NCI-H460 (cell line): ENCODE data around the gene ZNF626. TPM values are rescaled to one million over a fixed set of nuclear protein-coding genes. Genes with fewer than 3 reads are reported as not detected.
"Not testable (repeated sequence)": the region's sequence is repeated elsewhere in the genome, so short reads cannot be mapped to it uniquely, and the experiment has no call there.

ENCODE experiments used
- DNase-seq: peaks from one replicate; pipeline ENCODE4 v3.0.0-alpha.2; 2016; ENCODE audit warnings: low read depth; ENCODE audit errors: extremely low read depth
- polyA plus RNA-seq: library from polyadenylated mRNA; depleted of rRNA; stranded (reverse); fragments of >200 nt; gene quantifications from 2 replicates; pipeline ENCODE4 v1.2.3, GENCODE V29; 2014; cell fraction: nucleus; rRNA removed
- total RNA-seq: library from RNA; depleted of rRNA; stranded (reverse); fragments of >200 nt; shearing (Covaris generic); gene quantifications from 2 replicates; pipeline ENCODE4 v1.2.3, GENCODE V29; 2014; rRNA removed

The ZNF626 gene
- total RNA-seq: not detected in 2 replicates
- polyA plus RNA-seq: not detected in 2 replicates

DNA sequence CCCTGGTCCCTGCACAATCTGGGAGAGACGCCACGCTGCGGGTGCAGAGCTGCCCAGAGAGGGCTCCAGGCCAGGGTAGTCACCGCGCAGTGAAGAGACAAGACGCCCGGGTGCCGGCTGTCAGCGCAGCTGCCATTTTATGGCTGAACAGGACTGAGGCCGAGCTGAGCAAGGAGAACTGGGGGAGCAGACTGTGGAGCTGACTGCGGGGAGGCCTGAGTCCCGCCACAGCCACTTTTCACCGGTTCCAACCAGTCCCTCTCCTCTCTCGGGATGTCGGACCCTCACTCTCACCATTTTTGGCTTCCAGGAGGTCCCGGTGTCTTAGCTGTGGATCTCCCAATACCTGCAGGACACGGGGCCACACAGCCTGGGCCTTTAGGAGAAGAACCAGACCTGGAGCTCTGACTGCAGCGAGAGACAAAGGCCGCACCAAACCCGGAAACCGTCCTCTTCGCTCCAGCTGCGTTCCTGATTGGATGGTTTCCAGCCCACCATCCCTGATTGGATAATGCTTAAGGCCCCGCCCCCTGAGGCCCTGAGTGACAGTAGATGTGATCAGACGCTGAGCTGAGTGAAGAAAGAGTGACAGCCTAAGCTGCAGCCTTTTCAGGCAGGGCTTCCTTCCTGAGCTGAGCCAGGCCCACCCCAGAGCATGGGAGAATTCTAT, at the start of gene ZNF626:
Gene ZNF626 (minus strand): TSS at position 422 of the 670 bp plus-strand sequence. CDS start 125 bp downstream, at position 297.
- DNase-seq: no peak

DNA sequence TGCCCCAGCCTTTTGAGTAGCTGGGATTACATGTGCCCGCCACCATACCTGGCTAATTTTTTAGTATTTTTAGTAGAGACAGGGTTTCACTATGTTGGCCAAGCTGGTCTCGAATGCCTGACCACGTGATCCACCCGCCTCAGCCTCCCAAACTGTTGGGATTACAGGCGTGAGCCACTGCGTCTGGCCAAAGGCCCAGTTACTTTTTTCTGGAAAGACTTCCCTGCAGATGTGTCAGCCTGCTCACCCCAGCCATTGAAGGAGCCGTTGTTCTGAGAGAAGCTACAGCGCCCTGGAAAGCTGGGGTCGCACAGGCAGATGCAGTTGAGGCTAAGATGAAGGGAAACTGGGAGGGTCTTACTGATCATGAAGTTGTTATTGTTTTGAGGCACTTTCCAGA, 7.9 kb upstream of the ZNF626 start:
- no peak for DNase-seq

DNA sequence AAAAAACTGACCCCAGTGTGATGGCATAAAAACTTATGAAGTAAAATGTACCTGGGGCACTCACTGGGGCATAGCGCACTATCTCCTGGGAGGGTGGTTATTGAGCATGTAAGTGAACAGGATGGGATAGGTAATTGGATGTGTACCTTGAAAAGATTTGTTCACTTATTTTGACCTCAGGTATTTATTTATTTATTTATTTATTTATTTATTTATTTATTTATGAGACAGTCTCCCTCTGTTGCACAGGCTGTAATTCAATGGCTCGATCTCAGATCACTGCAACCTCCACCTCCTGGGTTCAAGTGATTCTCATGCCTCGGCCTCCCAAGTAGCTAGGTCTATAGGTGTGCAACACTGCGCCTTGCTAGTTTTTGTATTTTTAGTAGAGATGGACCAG, 5.9 kb upstream of the ZNF626 start:
- DNase-seq: no peak

DNA sequence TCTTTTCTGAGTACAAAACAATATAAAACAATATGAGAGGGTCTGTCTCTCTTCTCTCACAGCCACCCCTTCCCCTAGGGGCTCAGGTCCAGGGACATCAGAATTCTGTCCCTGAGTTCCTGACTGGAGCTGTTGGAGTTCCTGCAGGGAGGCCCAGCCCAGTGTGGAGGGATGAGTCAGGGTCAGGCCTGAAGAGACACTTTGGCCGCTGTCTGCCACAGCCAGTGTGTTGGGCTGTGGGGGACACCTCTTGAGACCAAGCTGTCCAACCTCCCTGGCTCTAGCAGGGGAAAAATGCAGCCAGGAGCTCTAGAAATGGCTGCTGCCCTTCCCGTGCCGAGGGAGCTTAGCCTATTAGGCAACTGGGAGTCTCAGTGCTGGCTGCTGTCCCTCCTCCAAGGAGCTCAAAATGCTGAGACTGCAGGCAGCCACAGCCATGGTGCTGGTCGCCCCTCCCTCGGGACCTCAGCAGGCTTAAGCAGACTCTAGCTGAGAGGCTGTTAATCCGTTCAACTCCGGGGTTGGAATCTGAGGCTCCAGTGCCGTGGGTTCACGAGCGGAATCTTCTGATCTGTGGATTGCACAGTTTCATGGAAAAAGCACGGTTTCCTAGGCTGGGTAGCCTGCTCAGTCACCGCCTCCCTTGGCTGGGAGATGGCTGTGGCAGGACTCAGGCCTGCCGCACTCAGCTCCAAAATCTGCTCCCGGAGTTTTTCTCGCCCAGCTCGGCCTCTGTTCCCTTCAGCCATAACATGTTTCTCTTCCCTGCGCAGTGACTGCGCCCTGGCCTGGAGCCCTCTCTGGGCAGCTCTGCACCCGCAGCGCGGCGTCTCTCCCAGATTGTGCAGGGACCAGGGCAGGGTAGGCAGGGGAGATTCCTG, 3.8 kb upstream of the ZNF626 start:
- no peak for DNase-seq

DNA sequence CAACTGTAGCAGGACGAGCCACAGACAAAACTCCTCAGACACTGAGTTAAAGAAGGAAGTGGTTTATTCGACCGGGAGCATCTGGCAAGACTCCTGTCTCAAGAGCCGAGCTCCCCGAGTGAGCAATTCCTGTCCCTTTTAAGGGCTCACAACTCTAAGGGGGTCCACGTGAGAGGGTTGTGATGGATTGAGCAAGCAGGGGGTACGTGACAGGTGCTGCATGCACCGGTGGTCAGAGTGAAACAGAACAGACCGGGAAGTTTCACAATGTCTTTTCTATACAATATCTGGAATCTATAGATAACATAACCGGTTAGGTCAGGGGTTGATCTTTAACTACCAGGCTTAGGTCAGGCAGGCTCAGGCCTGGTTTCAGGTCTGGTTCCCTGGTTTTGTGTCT, 3.1 kb upstream of the ZNF626 start:
- DNase-seq: not testable (repeated sequence)

DNA sequence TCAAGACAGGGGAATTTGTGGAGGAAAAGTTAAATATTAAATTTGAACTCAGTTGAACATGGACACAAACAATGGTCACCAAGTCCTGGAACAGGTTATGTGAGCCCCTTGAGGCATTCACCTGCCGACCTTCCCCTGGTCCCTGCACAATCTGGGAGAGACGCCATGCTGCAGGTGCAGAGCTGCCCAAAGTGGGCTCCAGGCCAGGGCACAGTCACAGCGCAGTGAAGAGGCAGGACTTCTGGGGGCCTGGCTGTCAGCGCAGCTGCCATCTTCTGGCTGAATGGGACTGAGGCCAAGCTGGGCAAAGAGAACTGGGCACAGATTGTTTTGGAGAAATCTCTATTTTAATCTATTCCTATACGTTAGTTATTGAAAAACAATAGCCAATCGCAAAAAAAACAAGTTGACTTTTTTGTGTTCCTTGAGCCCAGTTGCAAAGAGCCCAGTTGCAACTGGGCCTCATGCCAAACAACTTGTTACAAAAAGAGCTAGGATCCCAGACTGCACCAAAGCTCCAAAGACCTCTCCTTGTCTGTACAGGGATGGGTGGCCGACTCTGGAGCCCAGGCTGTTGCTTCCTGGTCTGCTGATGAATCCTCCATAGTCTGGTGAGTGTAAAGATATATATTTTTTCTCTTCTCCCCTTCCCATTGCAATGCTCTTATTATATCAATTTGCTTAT, 1.2 kb upstream of the ZNF626 start:
- DNase-seq: no peak

DNA sequence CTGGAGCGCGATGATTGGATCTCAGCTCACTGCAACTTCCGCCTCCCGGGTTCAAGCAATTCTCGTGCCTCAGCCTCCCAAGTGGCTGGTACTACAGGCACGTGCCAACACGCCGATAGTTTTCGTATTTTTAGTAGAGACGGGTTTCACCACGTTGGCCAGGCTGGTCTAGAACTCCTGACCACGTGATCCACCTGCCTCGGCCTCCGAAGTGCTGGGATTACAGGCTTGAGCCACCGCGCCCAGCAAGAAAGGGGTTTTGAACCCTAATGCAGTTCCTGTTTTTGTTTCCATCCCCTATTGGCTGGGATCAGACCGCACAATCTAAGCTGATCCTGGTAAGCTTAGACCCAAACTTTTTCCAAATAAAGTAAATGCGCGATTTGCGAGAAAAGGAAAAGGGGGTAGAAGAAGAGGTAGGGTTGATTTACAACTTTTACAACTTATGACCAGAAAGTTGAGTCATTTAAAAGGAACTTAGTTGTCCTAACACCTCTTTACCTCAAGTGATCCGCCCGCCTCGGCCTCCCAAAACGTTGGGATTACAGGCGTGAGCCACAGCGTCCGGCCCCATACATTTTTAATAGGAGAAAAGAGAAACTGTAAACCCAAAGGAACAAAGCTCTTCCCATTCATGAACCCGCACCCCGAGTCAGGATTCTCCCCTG, 764 bp downstream of the ZNF626 start:
- DNase-seq: no peak

DNA sequence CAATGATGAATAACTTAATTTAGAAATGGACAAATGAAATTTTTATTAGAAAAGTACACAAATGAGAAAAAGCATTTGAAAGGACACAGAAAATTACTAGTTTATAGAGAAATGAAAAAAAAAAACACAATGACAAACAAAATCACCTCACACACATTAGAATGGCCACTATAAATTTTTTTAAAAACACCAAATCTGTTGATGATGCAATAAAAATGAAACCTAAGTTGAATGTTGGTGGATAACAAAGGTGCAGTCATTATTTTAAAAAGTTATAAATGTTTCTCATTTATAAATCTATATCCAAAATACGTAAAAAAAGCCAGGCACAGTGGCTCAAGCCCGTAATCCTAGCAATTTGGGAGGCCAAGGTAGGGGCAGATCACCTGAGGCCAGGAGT, 20.8 kb downstream of the ZNF626 start:
- no peak for DNase-seq

DNA sequence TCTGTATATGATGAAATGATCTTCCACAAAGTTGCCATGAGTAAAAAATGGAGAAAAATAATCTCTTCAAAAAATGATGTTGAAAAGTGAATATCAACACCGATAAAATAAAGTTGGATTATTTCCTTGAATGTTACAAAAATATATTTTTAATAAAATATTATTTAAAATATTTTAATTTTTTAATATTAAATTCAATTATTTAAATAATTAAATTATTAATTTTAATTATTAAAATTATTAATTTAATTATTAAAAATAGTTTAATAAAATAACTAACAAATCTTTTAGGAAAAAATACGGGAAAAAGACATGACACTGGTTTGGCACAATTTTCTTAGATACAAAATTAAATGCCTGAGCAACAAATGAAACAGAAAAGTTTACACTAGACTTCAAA, 21.3 kb downstream of the ZNF626 start:
- DNase-seq: no peak

DNA sequence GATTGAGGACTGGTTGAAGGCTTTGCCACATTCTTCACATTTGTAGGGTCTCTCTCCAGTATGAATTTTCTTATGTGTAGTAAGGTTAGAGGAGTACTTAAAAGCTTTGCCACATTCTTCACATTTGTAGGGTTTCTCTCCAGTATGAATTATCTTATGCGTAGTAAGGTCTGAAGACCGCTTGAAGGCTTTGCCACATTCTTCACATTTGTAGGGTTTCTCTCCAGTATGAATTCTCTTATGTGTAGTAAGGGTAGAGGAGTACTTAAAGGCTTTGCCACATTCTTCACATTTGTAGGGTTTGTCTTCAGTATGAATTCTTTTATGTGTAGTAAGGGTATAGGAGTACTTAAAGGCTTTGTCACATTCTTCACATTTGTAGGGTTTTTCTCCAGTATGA, 36.8 kb downstream of the ZNF626 start:
- DNase-seq: not testable (repeated sequence)

DNA sequence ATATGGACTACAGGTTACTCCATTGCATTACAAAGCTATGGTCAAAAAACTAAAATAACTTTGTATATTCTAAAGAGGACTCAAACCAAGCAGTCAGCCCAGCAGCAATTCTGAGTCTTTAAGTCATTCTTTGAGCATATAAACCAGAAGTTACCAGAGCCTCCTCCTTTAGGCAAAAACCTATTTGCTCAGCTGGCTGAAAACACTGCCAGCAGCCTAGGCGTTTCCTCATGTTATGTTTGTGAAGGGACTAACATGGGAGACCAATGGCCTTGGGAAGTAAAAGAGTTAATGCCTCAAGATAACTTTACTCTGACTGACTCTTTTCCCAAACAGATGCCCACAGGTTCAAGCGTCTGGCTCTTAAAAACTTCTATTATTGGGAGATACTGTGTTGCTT, 45.3 kb downstream of the ZNF626 start:
- no peak for DNase-seq

DNA sequence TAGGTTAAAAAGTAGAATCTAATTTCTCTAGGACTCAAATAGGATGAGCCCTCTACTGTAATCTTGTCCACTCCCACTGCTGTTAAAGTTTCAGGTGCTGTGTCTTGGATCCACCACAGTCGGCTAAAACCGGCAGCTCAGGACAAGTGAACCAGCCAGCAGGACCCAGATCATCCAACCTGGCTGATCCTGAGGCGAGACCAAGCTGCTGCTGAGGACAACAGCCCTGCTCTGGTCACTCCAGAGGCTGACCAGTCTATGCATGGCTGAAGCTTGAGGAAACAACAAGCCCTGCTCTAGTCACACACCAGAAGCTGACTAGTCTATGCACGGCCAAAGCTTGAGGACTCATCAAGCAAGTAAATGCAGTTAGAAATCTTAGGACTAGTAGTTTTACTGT, 46.4 kb downstream of the ZNF626 start:
- not testable (repeated sequence) for DNase-seq

DNA sequence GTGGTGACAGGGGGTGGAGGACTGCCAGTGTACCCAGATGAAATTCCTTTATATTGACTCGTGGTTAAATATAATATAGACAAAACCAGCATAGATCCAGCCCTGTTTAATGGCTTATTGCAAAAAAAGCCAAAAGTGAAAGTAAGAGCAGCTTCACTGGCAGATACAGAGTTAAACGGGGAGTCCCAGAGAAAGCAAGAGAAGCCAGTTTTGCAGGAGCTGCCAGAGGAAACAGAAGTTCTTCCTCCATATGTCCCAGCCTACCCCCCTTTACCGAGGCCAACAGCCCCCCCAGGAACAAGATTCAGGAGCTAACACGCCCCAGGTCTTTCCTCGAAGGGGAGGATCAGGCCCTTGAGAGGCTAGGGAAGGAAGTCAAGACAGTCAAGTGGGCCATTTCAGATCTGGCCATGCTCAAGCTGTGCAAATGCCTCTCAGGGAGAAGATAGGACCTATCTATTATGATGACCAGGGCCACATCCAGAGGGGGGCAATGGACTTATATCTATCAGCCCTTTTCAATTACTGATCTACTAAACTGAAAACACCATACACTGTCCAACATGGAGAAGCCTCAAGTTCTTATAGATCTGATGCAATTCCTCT, 48.6 kb downstream of the ZNF626 start:
- DNase-seq: no peak

DNA sequence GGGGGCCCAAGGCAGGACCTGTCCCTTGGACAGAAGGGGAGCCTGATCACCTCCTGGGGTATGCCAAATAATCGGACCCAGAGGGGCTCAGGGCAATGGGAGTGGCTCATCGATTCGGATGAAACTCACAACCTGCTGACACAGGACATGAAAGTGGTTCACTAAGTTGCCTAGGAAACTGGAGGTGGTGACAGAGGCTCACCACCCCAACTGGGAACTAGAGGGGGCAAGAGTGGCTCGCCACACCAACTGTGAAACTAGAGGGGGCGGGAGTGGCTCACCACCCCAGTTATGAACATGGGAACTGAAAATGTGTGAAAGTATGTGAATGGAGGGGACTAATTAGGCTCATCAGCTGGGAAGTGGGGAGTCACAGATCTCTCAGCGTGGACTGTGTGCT, 49.5 kb downstream of the ZNF626 start:
- DNase-seq: no peak

DNA sequence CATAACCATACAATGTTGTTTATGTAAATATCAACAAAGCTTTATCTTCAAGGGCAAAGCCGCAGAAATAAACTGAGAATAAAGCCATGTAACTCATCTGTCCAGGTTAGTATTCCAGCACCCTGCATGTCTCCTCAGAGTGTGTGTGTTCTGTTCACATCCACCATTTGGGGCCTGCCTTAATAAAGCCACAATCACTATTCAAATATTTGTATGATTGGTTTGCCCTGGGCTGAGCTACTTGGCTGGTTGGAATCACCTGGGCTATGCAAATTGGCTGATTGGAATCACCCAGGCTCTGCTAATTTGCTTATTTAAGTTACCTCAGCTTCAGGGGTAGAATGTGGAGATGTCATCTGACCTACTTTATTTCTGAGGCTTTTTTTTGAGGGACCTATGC, 53.4 kb downstream of the ZNF626 start:
- no peak for DNase-seq

Other genes starting within 250 kb of the ZNF626 start
- not detected in 2 replicates for gene ZNF737, start 95.8 kb downstream of the ZNF626 start, total RNA-seq
- gene ZNF66, start 114.7 kb upstream of the ZNF626 start, total RNA-seq: 0.27 TPM in 1 of 2 replicates, not detected in the other